Neural crest cell (in vitro differentiated cells): ENCODE results near the gene ARL8A. TPM values are rescaled to one million over a fixed set of nuclear protein-coding genes. Genes with fewer than 3 reads are reported as not detected.

ENCODE experiments used
- DNase-seq: peaks from one replicate; pipeline ENCODE4 v3.0.0; 2021; ENCODE audit warnings: low read depth, mixed read lengths, low spot score
- H3K27ac Mint-ChIP-seq: one replicate; pipeline ENCODE4 v1.8.0; 2021; ENCODE audit warnings: mild to moderate bottlenecking, mixed read lengths; ENCODE audit not compliant: unreplicated experiment
- H3K27me3 Mint-ChIP-seq: 2 replicates; pipeline ENCODE4 v1.8.0; 2021; ENCODE audit warnings: low read depth, mild to moderate bottlenecking, mixed read lengths
- H3K36me3 Mint-ChIP-seq: 2 replicates; pipeline ENCODE4 v1.8.0; 2021; ENCODE audit warnings: low read depth, mild to moderate bottlenecking, mixed read lengths
- H3K4me1 Mint-ChIP-seq: 2 replicates; pipeline ENCODE4 v1.8.0; 2021; ENCODE audit warnings: mixed read lengths
- H3K4me3 Mint-ChIP-seq: one replicate; pipeline ENCODE4 v1.8.0; 2021; ENCODE audit warnings: mild to moderate bottlenecking, mixed read lengths
- H3K9me3 Mint-ChIP-seq: 2 replicates; pipeline ENCODE4 v1.8.0; 2021; ENCODE audit warnings: mixed read lengths
- total RNA-seq: library from RNA; stranded (reverse); gene quantifications from 2 replicates; pipeline ENCODE4 v1.2.1, GENCODE V29; 2021
- TF ChIP-seq, protein P1 (sequence below): fragments of 200-600 bp; sonication (generic); conservative IDR thresholded peaks from 2 replicates; pipeline ENCODE4 v1.5.0; 2021; ENCODE audit warnings: antibody characterized with exemption, mild to moderate bottlenecking

ARL8A gene
- total RNA-seq, 1 donor from 2014 or later = 50.9 TPM

DNA sequence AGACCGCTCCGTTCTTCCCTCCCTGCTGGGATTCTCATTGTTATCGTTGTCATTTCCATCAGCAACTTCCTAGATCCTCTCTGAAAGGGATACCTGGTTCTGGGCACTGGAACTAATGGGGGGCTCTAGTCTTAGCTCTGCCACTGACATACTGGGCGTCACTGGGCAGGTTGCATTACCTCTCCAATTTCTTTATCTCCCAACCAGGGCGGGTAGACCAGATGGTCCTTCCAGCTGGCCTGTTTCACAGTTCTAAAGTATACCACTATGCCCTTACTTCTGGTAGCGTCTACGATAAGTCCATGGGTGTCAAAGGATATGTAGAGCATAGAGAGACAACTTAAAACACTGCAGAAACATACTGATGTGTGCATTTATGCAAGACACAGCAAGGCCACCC is 20.4 kb downstream of the ARL8A start:
- Mint-ChIP-seq H3K36me3 (no peaks in the 10 kb centered on the region), H3K4me1 (peaks cover 2% of the 10 kb centered on the region), H3K9me3 (no peaks in the 10 kb centered on the region), H3K27ac (no peak overlapping the region), H3K4me3 (no peak overlapping the region), H3K27me3 (peaks cover 4% of the 10 kb centered on the region)
- TF ChIP-seq, protein P1, sequence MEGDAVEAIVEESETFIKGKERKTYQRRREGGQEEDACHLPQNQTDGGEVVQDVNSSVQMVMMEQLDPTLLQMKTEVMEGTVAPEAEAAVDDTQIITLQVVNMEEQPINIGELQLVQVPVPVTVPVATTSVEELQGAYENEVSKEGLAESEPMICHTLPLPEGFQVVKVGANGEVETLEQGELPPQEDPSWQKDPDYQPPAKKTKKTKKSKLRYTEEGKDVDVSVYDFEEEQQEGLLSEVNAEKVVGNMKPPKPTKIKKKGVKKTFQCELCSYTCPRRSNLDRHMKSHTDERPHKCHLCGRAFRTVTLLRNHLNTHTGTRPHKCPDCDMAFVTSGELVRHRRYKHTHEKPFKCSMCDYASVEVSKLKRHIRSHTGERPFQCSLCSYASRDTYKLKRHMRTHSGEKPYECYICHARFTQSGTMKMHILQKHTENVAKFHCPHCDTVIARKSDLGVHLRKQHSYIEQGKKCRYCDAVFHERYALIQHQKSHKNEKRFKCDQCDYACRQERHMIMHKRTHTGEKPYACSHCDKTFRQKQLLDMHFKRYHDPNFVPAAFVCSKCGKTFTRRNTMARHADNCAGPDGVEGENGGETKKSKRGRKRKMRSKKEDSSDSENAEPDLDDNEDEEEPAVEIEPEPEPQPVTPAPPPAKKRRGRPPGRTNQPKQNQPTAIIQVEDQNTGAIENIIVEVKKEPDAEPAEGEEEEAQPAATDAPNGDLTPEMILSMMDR = no peak
- DNase-seq = no peak

DNA sequence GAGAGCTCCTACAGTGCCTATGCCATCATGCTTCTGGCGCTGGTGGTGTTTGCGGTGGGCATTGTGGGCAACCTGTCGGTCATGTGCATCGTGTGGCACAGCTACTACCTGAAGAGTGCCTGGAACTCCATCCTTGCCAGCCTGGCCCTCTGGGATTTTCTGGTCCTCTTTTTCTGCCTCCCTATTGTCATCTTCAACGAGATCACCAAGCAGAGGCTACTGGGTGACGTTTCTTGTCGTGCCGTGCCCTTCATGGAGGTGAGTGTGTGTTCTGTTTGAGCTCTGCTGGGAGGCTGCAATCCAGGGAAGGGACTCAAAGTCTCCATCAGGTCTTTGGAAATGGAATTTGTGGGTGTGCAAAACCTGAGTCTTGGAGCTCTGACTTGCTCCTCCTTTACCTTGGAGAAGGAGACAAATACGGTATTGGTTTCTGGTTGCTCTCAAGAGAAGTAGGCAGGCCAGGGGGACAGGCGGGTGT is 21.2 kb downstream of the ARL8A start:
- H3K4me1 Mint-ChIP-seq = no peaks in the 10 kb centered on the region
- H3K4me3 Mint-ChIP-seq = no peak overlapping the region
- H3K27me3 Mint-ChIP-seq = peaks cover 4% of the 10 kb centered on the region
- H3K9me3 Mint-ChIP-seq = no peaks in the 10 kb centered on the region
- no peak overlapping the region for H3K27ac Mint-ChIP-seq
- TF ChIP-seq, protein P1 = no peak
- no peaks in the 10 kb centered on the region for H3K36me3 Mint-ChIP-seq
- no peak for DNase-seq

DNA sequence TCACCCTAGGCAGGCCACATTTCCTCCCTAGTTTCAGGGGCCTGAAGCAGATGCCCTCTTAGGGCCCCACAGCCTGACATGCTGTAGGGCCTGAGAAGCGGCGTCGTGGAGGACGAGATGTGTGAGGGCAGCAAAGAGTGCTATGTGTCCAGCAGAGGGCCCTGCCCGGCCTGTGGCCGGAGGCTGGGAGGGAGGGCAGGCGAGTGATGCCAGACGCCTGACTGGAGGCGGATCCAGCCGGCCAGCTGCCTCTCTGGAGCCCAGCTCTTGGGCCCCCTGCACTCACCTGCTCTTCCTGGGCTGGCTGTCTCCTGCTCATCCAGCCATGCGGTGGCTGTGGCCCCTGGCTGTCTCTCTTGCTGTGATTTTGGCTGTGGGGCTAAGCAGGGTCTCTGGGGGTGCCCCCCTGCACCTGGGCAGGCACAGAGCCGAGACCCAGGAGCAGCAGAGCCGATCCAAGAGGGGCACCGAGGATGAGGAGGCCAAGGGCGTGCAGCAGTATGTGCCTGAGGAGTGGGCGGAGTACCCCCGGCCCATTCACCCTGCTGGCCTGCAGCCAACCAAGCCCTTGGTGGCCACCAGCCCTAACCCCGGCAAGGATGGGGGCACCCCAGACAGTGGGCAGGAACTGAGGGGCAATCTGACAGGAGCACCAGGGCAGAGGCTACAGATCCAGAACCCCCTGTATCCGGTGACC is 21.8 kb downstream of the ARL8A start, which contains the start of gene GPR37L1:
TSS of gene GPR37L1 (plus strand) at position 279 of the 697 bp plus-strand sequence. CDS start at position 326, 47 bp downstream.
- peak; percentile 57 for DNase-seq
- no peaks in the 10 kb centered on the region for H3K4me1 Mint-ChIP-seq
- no peaks in the 10 kb centered on the region for H3K9me3 Mint-ChIP-seq
- no peak within 1 kb of the TSS for H3K27ac Mint-ChIP-seq
- TF ChIP-seq, protein P1 = peak; percentile 59
- H3K27me3 Mint-ChIP-seq = peaks cover 4% of the 10 kb centered on the region
- H3K4me3 Mint-ChIP-seq = no peak within 1 kb of the TSS
- H3K36me3 Mint-ChIP-seq = no peaks in the 10 kb centered on the region

DNA sequence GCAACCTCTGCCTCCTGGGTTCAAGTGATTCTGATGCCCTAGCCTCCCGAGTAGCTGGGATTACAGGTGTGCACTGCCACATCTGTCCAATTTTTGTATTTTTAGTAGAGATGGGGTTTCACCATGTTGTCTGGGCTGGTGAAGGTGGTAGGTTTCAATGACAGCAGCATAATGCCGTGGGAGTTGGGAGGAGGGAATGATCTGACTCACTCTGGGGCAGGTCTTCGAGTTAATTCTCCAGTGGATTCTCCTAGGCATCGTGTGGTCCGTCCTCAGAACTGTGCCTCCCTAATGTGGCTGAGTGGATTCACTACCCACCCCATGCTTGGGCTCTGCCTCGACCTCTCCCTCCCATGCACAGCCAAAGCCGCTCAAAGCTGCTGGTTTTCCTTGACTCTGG is 23.5 kb downstream of the ARL8A start:
- Mint-ChIP-seq H3K36me3 (no peaks in the 10 kb centered on the region), H3K4me3 (no peak overlapping the region), H3K4me1 (no peaks in the 10 kb centered on the region), H3K9me3 (no peaks in the 10 kb centered on the region), H3K27ac (no peak overlapping the region), H3K27me3 (peaks cover 4% of the 10 kb centered on the region)
- DNase-seq = no peak
- TF ChIP-seq, protein P1 = no peak

DNA sequence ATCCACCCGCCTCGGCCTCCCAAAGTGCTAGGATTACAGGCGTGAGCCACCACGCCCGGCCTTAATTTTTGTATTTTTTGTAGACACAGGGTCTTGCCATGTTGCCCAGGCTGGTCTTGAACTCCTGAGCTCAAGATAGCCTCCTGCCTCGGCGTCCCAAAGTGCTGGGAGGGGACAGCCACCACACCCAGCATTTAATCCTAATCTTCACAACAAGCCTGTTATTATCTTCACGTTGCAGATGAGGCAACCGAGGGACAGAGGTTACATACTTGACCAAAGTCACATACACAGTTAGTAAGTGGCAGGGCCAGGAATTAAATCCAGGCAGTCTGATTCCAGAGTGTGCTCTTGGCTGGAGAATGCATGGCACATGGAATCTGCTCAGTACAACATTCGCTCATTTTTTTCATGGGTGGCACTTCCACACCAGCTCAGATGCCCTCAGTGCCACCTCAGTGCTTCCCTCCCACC is 26.6 kb downstream of the ARL8A start:
- Mint-ChIP-seq H3K27me3 (peaks cover 4% of the 10 kb centered on the region), H3K9me3 (no peaks in the 10 kb centered on the region), H3K27ac (no peak overlapping the region), H3K4me1 (peaks cover 10% of the 10 kb centered on the region), H3K4me3 (no peak overlapping the region), H3K36me3 (no peaks in the 10 kb centered on the region)
- TF ChIP-seq, protein P1 = no peak
- DNase-seq = no peak
